Gastroesophageal sphincter (tissue), 4 donors: ENCODE data around the gene NLGN4X. TPM values are rescaled to one million over a fixed set of nuclear protein-coding genes. Genes with fewer than 3 reads are reported as not detected.
A peak's percentile ranks its signal among the peaks of the same experiment; 100 is the strongest.

Experiments used
- ATAC-seq: fragments of 150-250 bp; one replicate; pipeline ENCODE4 v1.9.1; 2016; ENCODE audit warnings: mild to moderate bottlenecking, moderate library complexity
- H3K27ac ChIP-seq, 4 donors: fragments of 200-600 bp; sonication (generic) in 3 of 4; 1 replicate in 3 of 4; 2 replicates in 1 of 4; pipeline ENCODE4 v1.5.1; 2016 to 2019
- H3K27me3 ChIP-seq: fragments of 200-600 bp; sonication (generic); one replicate; pipeline ENCODE4 v1.5.1; 2019
- H3K36me3 ChIP-seq, 2 donors: fragments of 200-600 bp; sonication (generic); one replicate each; pipeline ENCODE4 v1.5.1; 2019; ENCODE audit warnings: control low read depth in 1 of 2
- H3K4me1 ChIP-seq, 3 donors: fragments of 200-600 bp; sonication (generic); 1 replicate in 2 of 3; 2 replicates in 1 of 3; pipeline ENCODE4 v1.5.1; 2016 to 2019; ENCODE audit warnings: control low read depth in 2 of 3
- H3K4me3 ChIP-seq, 2 donors: fragments of 200-600 bp; sonication (generic); one replicate each; pipeline ENCODE4 v1.5.1; 2019; ENCODE audit warnings: mild to moderate bottlenecking in 1 of 2, moderate library complexity in 1 of 2
- H3K9me3 ChIP-seq, 3 donors: fragments of 200-600 bp; sonication (generic); one replicate each; pipeline ENCODE4 v1.5.1; 2017 to 2019; ENCODE audit warnings: control low read depth in 2 of 3
- CTCF ChIP-seq, 4 experiments: fragments of 200-600 bp in 2 of 4; fragments of 450-650 bp in 2 of 4; sonication (generic) in 1 of 4; IDR thresholded peaks; one replicate each; pipeline ENCODE4 v1.5.1; 2017 to 2019; ENCODE audit warnings: antibody characterized with exemption in 4 of 4, mild to moderate bottlenecking in 2 of 4, moderate library complexity in 2 of 4
- EP300 ChIP-seq: sonication (generic); formaldehyde crosslinking; IDR thresholded peaks from one replicate; pipeline ENCODE4 v1.6.1; 2017; ENCODE audit warnings: antibody characterized with exemption, mild to moderate bottlenecking
- POLR2A ChIP-seq, 2 donors: fragments of 450-650 bp; IDR thresholded peaks; one replicate each; pipeline ENCODE4 v1.6.1; 2017; ENCODE audit warnings: antibody characterized with exemption in 2 of 2, mild to moderate bottlenecking in 2 of 2, moderate library complexity in 1 of 2
- POLR2AphosphoS5 ChIP-seq: sonication (generic); formaldehyde crosslinking; IDR thresholded peaks from one replicate; pipeline ENCODE4 v1.6.1; 2017; ENCODE audit warnings: antibody characterized with exemption
- WGBS, 2 donors: methylation state at CpG; one replicate each; pipeline ENCODE4 v1.1.5; 2018; ENCODE audit warnings: low coverage in 1 of 2; 5-methylcytosine and 5-hydroxymethylcytosine counted together
- total RNA-seq, 4 donors: library from RNA; depleted of rRNA; stranded (reverse); fragments of >200 nt; gene quantifications; one replicate each; pipeline ENCODE4 v1.1.0, GENCODE V29; 2016

The NLGN4X gene
- total RNA-seq, 4 donors from 2014 or later = 2.0 to 6.7 (median 4.7) TPM

GRCh38 chrX:6238576-6238975 lies 9.9 kb upstream of the NLGN4X start:
- no peak overlapping the region for H3K27ac ChIP-seq
- H3K36me3 ChIP-seq = no peaks in the 10 kb centered on the region
- WGBS, 2 donors = 58 to 90% methylated on average over 2 to 3 of the region's 3 CpGs
- no peaks in the 10 kb centered on the region for H3K4me1 ChIP-seq
- H3K27me3 ChIP-seq = no peaks in the 10 kb centered on the region
- H3K9me3 ChIP-seq = no peaks in the 10 kb centered on the region
- TF ChIP-seq CTCF (IDR thresholded peaks at IDR 0.05) (no peak), EP300 (no peak), POLR2A (IDR thresholded peaks at IDR 0.05) (no peak), POLR2AphosphoS5 (no peak)
- no peak overlapping the region for H3K4me3 ChIP-seq
- no peak for ATAC-seq

GRCh38 chrX:6227935-6228334 lies 732 bp downstream of the NLGN4X start:
- H3K4me3 ChIP-seq = peak overlapping the region in 1 of 2 donors; percentile 45
- 3 to 5% methylated on average over 8 of the region's 8 CpGs for WGBS, 2 donors

GRCh38 chrX:6227453-6227835 lies 1.2 kb downstream of the NLGN4X start:
- peak overlapping the region in 1 of 2 donors; percentile 45 for H3K4me3 ChIP-seq
- no peaks in the 10 kb centered on the region for H3K9me3 ChIP-seq
- H3K4me1 ChIP-seq = peaks cover 0 to 12% (median 3%) of the 10 kb centered on the region in 3 donors
- WGBS, 2 donors = 0% methylated on average over 1 of the region's 25 CpGs; no CpG with 5 or more reads in 1 of the 2 donors
- TF ChIP-seq CTCF (IDR thresholded peaks at IDR 0.05) (no peak), POLR2AphosphoS5 (no peak)
- H3K27me3 ChIP-seq = peaks cover 21% of the 10 kb centered on the region
- no peaks in the 10 kb centered on the region for H3K36me3 ChIP-seq
- H3K27ac ChIP-seq = peak overlapping the region in 2 of 4 donors; percentile 24 to 47
- ATAC-seq = no peak

More at GRCh38 chrX:6227935-6228334, 732 bp downstream of the NLGN4X start:
- Histone ChIP-seq H3K27me3 (peaks cover 21% of the 10 kb centered on the region), H3K4me1 (peaks cover 0 to 12% (median 3%) of the 10 kb centered on the region in 3 donors), H3K27ac (peak overlapping the region in 1 of 4 donors; percentile 47), H3K36me3 (no peaks in the 10 kb centered on the region), H3K9me3 (no peaks in the 10 kb centered on the region)
- no peak for TF ChIP-seq POLR2A (IDR thresholded peaks at IDR 0.05)
- no peak for TF ChIP-seq POLR2AphosphoS5
- no peak for TF ChIP-seq CTCF (IDR thresholded peaks at IDR 0.05)
- TF ChIP-seq EP300 = no peak
- ATAC-seq = no peak

GRCh38 chrX:6226596-6227452 lies 1.8 kb downstream of the NLGN4X start:
- peak; percentile 22 for ATAC-seq
- TF ChIP-seq CTCF (IDR thresholded peaks at IDR 0.05) = no peak
- TF ChIP-seq EP300 = no peak
- TF ChIP-seq POLR2AphosphoS5 = no peak
- no peak for TF ChIP-seq POLR2A (IDR thresholded peaks at IDR 0.05)
- H3K4me1 ChIP-seq = peaks cover 0 to 12% (median 3%) of the 10 kb centered on the region in 3 donors
- WGBS, 2 donors = no CpG with 5 or more reads among the region's 65 CpGs
- peak overlapping the region; percentile 24 to 45 for H3K4me3 ChIP-seq
- H3K9me3 ChIP-seq = no peaks in the 10 kb centered on the region
- H3K27ac ChIP-seq = peak overlapping the region in 2 of 4 donors; percentile 24 to 47
- H3K36me3 ChIP-seq = no peaks in the 10 kb centered on the region
- H3K27me3 ChIP-seq = peaks cover 21% of the 10 kb centered on the region
